Nephron (organoid): ENCODE results near the gene GPC3.
A peak's percentile ranks its signal among the peaks of the same experiment; 100 is the strongest.

Experiments used
- H3K27ac Mint-ChIP-seq, 3 experiments: 2 replicates each; pipeline ENCODE4 v1.8.0; 2020; ENCODE audit warnings: mixed read lengths in 3 of 3, mild to moderate bottlenecking in 2 of 3, moderate library complexity in 1 of 3
- H3K27me3 Mint-ChIP-seq: 2 replicates; pipeline ENCODE4 v1.8.0; 2021; ENCODE audit warnings: low read depth, mild to moderate bottlenecking, moderate library complexity, mixed read lengths
- H3K36me3 Mint-ChIP-seq: 2 replicates; pipeline ENCODE4 v1.8.0; 2020; ENCODE audit warnings: low read depth, mixed read lengths
- H3K4me1 Mint-ChIP-seq: 2 replicates; pipeline ENCODE4 v1.8.0; 2020; ENCODE audit warnings: mixed read lengths
- H3K4me3 Mint-ChIP-seq, 3 experiments: 2 replicates each; pipeline ENCODE4 v1.8.0; 2020; ENCODE audit warnings: mild to moderate bottlenecking in 3 of 3, mixed read lengths in 3 of 3, moderate library complexity in 2 of 3
- H3K9me3 Mint-ChIP-seq: 2 replicates; pipeline ENCODE4 v1.8.0; 2020; ENCODE audit warnings: mixed read lengths
- TF ChIP-seq, protein P1 (sequence below), 3 experiments: fragments of 200-600 bp; sonication (generic); IDR thresholded peaks; one replicate each; pipeline ENCODE4 v1.5.0; 2021; ENCODE audit warnings: antibody characterized with exemption in 3 of 3; ENCODE audit not compliant: unreplicated experiment in 3 of 3

The GPC3 gene

DNA sequence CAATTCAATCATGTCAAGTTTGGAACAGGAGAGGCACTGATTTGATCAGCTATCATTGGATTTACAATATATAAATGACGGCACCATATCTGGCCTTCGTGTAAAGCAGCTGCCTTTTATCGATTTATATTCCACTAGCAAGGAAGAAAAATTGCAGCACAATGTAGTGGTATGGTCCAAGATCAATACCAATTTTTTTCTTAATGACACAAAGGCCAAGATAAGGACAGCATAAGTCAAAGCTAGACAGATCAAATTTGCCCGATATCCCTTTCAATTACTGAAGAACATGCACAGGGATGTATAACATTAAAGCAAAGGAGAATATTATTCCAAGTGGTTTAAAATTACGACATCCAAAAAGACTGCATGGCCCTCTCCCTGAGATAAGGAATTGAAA is 167.4 kb downstream of the GPC3 start:
- Mint-ChIP-seq H3K9me3 (no peaks in the 10 kb centered on the region), H3K4me3 (no peak overlapping the region), H3K27me3 (no peaks in the 10 kb centered on the region), H3K4me1 (peaks cover 31% of the 10 kb centered on the region), H3K27ac (no peak overlapping the region), H3K36me3 (peaks cover 8% of the 10 kb centered on the region)
- TF ChIP-seq, protein P1, sequence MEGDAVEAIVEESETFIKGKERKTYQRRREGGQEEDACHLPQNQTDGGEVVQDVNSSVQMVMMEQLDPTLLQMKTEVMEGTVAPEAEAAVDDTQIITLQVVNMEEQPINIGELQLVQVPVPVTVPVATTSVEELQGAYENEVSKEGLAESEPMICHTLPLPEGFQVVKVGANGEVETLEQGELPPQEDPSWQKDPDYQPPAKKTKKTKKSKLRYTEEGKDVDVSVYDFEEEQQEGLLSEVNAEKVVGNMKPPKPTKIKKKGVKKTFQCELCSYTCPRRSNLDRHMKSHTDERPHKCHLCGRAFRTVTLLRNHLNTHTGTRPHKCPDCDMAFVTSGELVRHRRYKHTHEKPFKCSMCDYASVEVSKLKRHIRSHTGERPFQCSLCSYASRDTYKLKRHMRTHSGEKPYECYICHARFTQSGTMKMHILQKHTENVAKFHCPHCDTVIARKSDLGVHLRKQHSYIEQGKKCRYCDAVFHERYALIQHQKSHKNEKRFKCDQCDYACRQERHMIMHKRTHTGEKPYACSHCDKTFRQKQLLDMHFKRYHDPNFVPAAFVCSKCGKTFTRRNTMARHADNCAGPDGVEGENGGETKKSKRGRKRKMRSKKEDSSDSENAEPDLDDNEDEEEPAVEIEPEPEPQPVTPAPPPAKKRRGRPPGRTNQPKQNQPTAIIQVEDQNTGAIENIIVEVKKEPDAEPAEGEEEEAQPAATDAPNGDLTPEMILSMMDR (IDR thresholded peaks at IDR 0.05; ENCODE audit: unreplicated experiment in 3 of 3), result no peak

- Mint-ChIP-seq H3K9me3 (no peaks in the 10 kb centered on the region), H3K36me3 (no peaks in the 10 kb centered on the region), H3K4me3 (no peak overlapping the region), H3K27ac (peak overlapping the region; percentile 17 to 81 (median 62)), H3K27me3 (no peaks in the 10 kb centered on the region), H3K4me1 (peaks cover 52% of the 10 kb centered on the region)
- TF ChIP-seq, protein P1 (IDR thresholded peaks at IDR 0.05; ENCODE audit: unreplicated experiment in 3 of 3), result no peak
Measured at GRCh38 chrX:133815496-133815895, 169.9 kb downstream of the GPC3 start.

DNA sequence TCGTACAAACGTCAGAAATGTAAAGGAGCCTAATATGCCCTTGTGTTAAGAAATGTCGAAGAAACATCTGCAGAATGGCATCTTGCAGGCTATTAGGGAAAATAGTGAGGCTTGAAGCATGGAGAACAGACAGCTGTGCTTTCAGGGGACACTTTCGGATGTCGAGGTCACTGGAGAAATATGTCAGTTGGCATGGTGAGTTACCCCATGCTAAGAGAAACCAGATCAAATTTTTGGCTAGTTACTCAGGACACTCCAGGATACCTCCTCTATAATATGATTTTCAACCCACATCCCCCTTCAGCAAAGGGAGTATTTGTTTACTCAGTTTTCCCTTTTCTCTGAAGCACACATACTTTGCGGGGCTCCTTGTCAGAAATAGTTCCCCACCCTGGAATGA is 171.4 kb downstream of the GPC3 start:
- H3K4me3 Mint-ChIP-seq, result peak overlapping the region in 1 of 3 experiments; percentile 20
- peak overlapping the region; percentile 77 to 93 (median 91) for H3K27ac Mint-ChIP-seq
- peaks cover under 1% of the 10 kb centered on the region for H3K36me3 Mint-ChIP-seq
- peaks cover 64% of the 10 kb centered on the region for H3K4me1 Mint-ChIP-seq
- H3K9me3 Mint-ChIP-seq, result no peaks in the 10 kb centered on the region
- no peaks in the 10 kb centered on the region for H3K27me3 Mint-ChIP-seq
- TF ChIP-seq, protein P1 (IDR thresholded peaks at IDR 0.05; ENCODE audit: unreplicated experiment in 3 of 3), result no peak

GRCh38 chrX:133812402-133812801 is 173.0 kb downstream of the GPC3 start:
- Mint-ChIP-seq H3K9me3 (no peaks in the 10 kb centered on the region), H3K27ac (peak overlapping the region; percentile 91 to 93 (median 92)), H3K4me1 (peaks cover 77% of the 10 kb centered on the region), H3K4me3 (peak overlapping the region in 1 of 3 experiments; percentile 1), H3K36me3 (peaks cover 13% of the 10 kb centered on the region), H3K27me3 (no peaks in the 10 kb centered on the region)
- TF ChIP-seq, protein P1 (IDR thresholded peaks at IDR 0.05; ENCODE audit: unreplicated experiment in 3 of 3), result no peak

GRCh38 chrX:133810925-133811324 is 174.5 kb downstream of the GPC3 start:
- TF ChIP-seq, protein P1 (IDR thresholded peaks at IDR 0.05; ENCODE audit: unreplicated experiment in 3 of 3), result no peak
- Mint-ChIP-seq H3K27ac (peak overlapping the region; percentile 91 to 93 (median 92)), H3K4me3 (no peak overlapping the region), H3K36me3 (peaks cover 25% of the 10 kb centered on the region), H3K9me3 (peaks cover 4% of the 10 kb centered on the region), H3K27me3 (no peaks in the 10 kb centered on the region), H3K4me1 (peaks cover 67% of the 10 kb centered on the region)

GRCh38 chrX:133804072-133804471 is 181.3 kb downstream of the GPC3 start:
- peak overlapping the region; percentile 61 to 84 (median 79) for H3K27ac Mint-ChIP-seq
- TF ChIP-seq, protein P1 (IDR thresholded peaks at IDR 0.05; ENCODE audit: unreplicated experiment in 3 of 3), result no peak
- no peak overlapping the region for H3K4me3 Mint-ChIP-seq
- H3K27me3 Mint-ChIP-seq, result no peaks in the 10 kb centered on the region
- H3K4me1 Mint-ChIP-seq, result peaks cover 51% of the 10 kb centered on the region
- peaks cover 5% of the 10 kb centered on the region for H3K9me3 Mint-ChIP-seq
- peaks cover 31% of the 10 kb centered on the region for H3K36me3 Mint-ChIP-seq
